Measurements from ENCODE around the gene SNX25. TPM values are rescaled to one million over a fixed set of nuclear protein-coding genes. Genes with fewer than 3 reads are reported as not detected.

The SNX25 gene
- total RNA-seq, 1 donor from 2014 or later, result 27.3 TPM

- Mint-ChIP-seq H3K9me3 (no peaks in the 10 kb centered on the region), H3K27ac (no peak overlapping the region), H3K27me3 (no peaks in the 10 kb centered on the region), H3K36me3 (ENCODE audit: low read depth) (peaks cover 9% of the 10 kb centered on the region), H3K4me1 (no peaks in the 10 kb centered on the region), H3K4me3 (no peak overlapping the region)
- no peak for DNase-seq
- intact Hi-C loops (cut with micrococcal nuclease), result no loop called here
Observed at GRCh38 chr4:185370268-185370949, 161.0 kb downstream of the SNX25 start.

DNA sequence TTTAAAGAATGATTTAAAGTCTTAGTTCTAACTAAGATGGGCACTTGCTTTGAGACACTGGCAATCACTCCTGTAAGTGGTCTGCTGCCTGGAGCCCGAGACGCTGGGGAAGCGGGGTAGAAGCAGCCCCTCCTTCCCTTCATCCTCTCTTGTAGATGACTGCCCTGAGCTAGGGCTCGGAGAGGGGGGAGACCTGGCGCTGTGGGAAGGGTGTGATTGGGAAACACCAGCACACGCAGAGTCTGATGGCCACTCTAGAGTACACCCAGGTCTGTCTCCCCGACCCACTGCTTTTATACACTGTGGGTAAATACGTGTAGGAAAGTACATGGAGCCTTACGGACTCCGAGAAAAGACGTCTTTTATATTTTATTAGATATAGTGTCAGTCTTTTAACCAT, 162.3 kb downstream of the SNX25 start:
- H3K36me3 Mint-ChIP-seq (ENCODE audit: low read depth), result peaks cover 9% of the 10 kb centered on the region
- intact Hi-C loops (cut with micrococcal nuclease), result no loop called here
- H3K27ac Mint-ChIP-seq, result no peak overlapping the region
- H3K4me1 Mint-ChIP-seq, result no peaks in the 10 kb centered on the region
- no peaks in the 10 kb centered on the region for H3K9me3 Mint-ChIP-seq
- no peaks in the 10 kb centered on the region for H3K27me3 Mint-ChIP-seq
- no peak for DNase-seq
- no peak overlapping the region for H3K4me3 Mint-ChIP-seq

DNA sequence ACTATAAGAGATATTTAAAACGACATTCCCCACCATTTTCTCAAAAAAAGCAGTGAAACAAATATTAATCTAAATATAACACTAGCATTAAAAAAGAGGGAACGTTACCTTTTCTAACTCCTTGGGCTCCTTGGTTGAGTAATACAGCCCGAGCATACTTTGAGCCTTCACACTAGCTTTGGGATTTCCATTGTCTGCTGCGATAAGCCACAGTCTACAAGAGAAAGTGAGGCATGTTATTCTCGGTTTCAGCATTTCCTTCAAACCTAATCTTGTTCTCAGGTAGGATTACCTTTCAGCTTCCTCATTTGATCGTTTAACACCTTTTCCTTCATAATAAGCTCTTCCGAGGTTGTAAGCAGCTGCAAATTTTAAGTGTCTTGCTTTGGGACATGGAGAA, 164.6 kb downstream of the SNX25 start:
- Mint-ChIP-seq H3K4me1 (no peaks in the 10 kb centered on the region), H3K27ac (no peak overlapping the region), H3K36me3 (ENCODE audit: low read depth) (peaks cover 9% of the 10 kb centered on the region), H3K9me3 (no peaks in the 10 kb centered on the region), H3K27me3 (no peaks in the 10 kb centered on the region), H3K4me3 (no peak overlapping the region)
- no peak for DNase-seq
- intact Hi-C loops (cut with micrococcal nuclease), result no loop called here

DNA sequence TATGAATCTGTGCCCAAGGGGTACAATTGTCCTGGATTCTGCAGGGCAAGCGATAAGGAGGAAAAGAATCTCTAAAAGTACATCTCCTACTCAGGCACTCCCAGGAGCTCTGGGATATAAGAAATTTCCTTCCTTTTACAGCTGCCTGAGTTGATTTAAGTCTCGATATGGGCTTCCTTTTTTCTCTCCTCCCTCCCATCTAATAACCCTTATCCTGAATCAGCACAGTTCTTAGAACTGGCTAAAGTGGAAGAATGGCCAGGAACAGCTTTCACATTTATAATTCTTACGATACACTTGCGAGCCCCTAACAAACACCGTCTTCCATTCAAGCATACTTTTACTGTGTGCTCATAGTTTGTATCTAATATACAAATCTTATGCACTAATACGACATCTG, 165.2 kb downstream of the SNX25 start:
- no peaks in the 10 kb centered on the region for H3K27me3 Mint-ChIP-seq

GRCh38 chr4:185378264-185378663, 168.9 kb downstream of the SNX25 start:
- intact Hi-C loops (cut with micrococcal nuclease), result no loop called here
- peaks cover 5% of the 10 kb centered on the region for H3K36me3 Mint-ChIP-seq (ENCODE audit: low read depth)
- H3K27ac Mint-ChIP-seq, result no peak overlapping the region
- H3K4me3 Mint-ChIP-seq, result no peak overlapping the region
- H3K9me3 Mint-ChIP-seq, result no peaks in the 10 kb centered on the region
- no peaks in the 10 kb centered on the region for H3K4me1 Mint-ChIP-seq
- DNase-seq, result no peak
- no peaks in the 10 kb centered on the region for H3K27me3 Mint-ChIP-seq

More for the DNA sequence above, 165.2 kb downstream of the SNX25 start:
- intact Hi-C loops (cut with micrococcal nuclease), result no loop called here
- Mint-ChIP-seq H3K36me3 (ENCODE audit: low read depth) (peaks cover 9% of the 10 kb centered on the region), H3K9me3 (no peaks in the 10 kb centered on the region), H3K4me3 (no peak overlapping the region), H3K27ac (no peak overlapping the region), H3K4me1 (no peaks in the 10 kb centered on the region)
- no peak for DNase-seq

DNA sequence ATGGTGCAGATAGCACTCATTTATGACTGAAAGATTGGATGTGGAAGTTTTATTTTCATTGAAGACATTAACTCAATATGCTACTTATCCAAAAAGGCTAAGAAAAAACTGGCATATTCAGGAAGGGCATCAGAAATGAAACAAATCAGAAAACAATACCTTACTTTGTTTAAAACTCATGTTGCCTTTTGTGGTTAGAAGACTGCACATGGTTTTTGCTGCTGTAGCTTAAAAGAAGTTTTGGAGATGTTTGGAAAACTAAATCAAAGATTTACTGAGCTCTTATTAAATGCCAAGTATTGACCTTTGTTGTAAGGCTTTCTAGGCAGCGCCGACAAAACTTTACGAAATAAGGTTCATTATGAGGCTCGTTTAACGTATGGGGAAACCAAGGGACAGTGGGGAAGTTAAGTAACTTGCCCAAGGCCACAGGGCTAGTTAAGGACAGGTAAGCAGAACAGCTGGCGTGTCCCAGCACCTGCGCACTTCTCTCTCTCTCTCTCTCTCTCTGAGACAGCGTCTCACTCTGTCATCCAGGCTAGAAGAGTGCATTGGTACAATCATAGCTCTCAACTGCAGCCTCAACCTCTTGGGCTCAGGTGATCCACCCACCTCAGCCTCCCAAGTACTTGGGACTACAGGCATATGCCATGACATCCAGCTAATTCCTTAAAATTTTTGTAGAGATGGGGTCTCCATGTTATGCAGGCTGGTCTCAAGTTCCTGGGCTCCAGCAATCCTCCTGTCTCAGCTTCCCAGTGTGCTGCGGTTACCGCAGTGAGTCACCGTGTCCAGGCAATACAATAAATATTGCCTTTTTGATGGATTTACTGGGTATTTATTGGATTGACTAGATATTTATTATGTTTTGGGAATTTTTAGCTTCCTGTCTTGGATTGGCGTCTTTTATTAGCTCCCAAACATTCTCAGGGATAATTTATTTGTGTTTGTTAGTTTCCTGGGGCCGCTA, 170.2 kb downstream of the SNX25 start:
- intact Hi-C loops (cut with micrococcal nuclease), result no loop called here
- H3K36me3 Mint-ChIP-seq (ENCODE audit: low read depth), result peaks cover 8% of the 10 kb centered on the region
- peaks cover 6% of the 10 kb centered on the region for H3K9me3 Mint-ChIP-seq
- DNase-seq, result no peak
- H3K4me3 Mint-ChIP-seq, result no peak overlapping the region
- H3K4me1 Mint-ChIP-seq, result peaks cover 3% of the 10 kb centered on the region
- H3K27me3 Mint-ChIP-seq, result no peaks in the 10 kb centered on the region
- no peak overlapping the region for H3K27ac Mint-ChIP-seq

DNA sequence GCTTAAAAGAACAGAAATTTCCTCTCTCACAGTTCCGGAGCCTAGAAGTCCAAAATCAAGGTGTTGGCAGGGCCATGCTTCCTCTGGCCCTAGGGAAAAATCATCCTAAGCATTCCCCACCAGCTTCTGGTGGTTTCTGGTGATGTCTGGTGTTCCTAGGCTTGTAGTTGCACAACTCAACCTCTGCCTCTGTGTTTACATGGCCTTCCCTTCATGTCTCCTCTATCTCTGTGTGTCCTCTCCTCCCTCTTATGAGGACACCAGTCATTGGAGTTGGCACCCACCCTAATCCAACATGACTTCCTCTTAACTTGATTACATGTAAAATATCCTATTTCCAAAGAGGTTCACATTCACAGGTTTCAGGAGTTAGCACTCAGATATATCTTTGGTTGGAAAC, 170.9 kb downstream of the SNX25 start:
- peaks cover 8% of the 10 kb centered on the region for H3K36me3 Mint-ChIP-seq (ENCODE audit: low read depth)
- H3K27me3 Mint-ChIP-seq, result no peaks in the 10 kb centered on the region
- DNase-seq, result no peak
- no peak overlapping the region for H3K4me3 Mint-ChIP-seq
- intact Hi-C loops (cut with micrococcal nuclease), result no loop called here
- H3K9me3 Mint-ChIP-seq, result peaks cover 6% of the 10 kb centered on the region
- H3K4me1 Mint-ChIP-seq, result peaks cover 9% of the 10 kb centered on the region
- H3K27ac Mint-ChIP-seq, result no peak overlapping the region

GRCh38 chr4:185381288-185382196, 172.1 kb downstream of the SNX25 start:
- no peak for DNase-seq
- Mint-ChIP-seq H3K4me1 (peaks cover 15% of the 10 kb centered on the region), H3K27me3 (no peaks in the 10 kb centered on the region), H3K4me3 (no peak overlapping the region), H3K9me3 (peaks cover 6% of the 10 kb centered on the region), H3K27ac (no peak overlapping the region), H3K36me3 (ENCODE audit: low read depth) (peaks cover 8% of the 10 kb centered on the region)
- intact Hi-C loops (cut with micrococcal nuclease), result no loop called here

GRCh38 chr4:185382754-185383153, 173.4 kb downstream of the SNX25 start:
- Mint-ChIP-seq H3K27ac (no peak overlapping the region), H3K4me1 (peaks cover 15% of the 10 kb centered on the region), H3K4me3 (no peak overlapping the region), H3K9me3 (peaks cover 6% of the 10 kb centered on the region), H3K27me3 (no peaks in the 10 kb centered on the region), H3K36me3 (ENCODE audit: low read depth) (peaks cover 6% of the 10 kb centered on the region)
- no peak for DNase-seq
- intact Hi-C loops (cut with micrococcal nuclease), result no loop called here

GRCh38 chr4:185383451-185383850, 174.1 kb downstream of the SNX25 start:
- DNase-seq, result no peak
- peaks cover 6% of the 10 kb centered on the region for H3K36me3 Mint-ChIP-seq (ENCODE audit: low read depth)
- peaks cover 6% of the 10 kb centered on the region for H3K9me3 Mint-ChIP-seq
- H3K27ac Mint-ChIP-seq, result no peak overlapping the region
- H3K4me1 Mint-ChIP-seq, result peaks cover 15% of the 10 kb centered on the region
- no peak overlapping the region for H3K4me3 Mint-ChIP-seq
- intact Hi-C loops (cut with micrococcal nuclease), result no loop called here
- no peaks in the 10 kb centered on the region for H3K27me3 Mint-ChIP-seq

GRCh38 chr4:185384061-185384460, 174.7 kb downstream of the SNX25 start:
- Mint-ChIP-seq H3K36me3 (ENCODE audit: low read depth) (peaks cover 6% of the 10 kb centered on the region), H3K9me3 (peaks cover 6% of the 10 kb centered on the region), H3K27me3 (no peaks in the 10 kb centered on the region), H3K4me3 (no peak overlapping the region), H3K4me1 (peaks cover 15% of the 10 kb centered on the region), H3K27ac (no peak overlapping the region)
- no peak for DNase-seq
- intact Hi-C loops (cut with micrococcal nuclease), result no loop called here

DNA sequence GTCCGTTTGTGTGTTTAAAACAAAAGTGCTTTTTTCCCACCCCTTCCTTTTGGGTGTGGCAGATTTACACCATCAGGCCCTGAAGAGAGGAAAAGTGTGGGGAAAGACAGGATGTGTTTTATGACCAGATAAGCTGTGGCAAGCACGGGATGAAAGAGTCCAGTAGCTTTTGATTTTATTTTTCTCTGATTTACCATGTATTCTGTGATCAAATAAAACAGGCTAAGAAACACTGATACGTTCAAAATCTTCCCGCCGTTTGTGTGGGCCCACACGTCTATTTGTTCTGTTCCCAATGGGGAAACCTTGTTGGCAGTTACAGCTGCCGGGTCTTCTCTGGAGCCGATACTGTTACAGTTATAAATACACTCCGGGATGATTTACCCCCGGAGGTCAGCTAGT, 175.5 kb downstream of the SNX25 start:
- intact Hi-C loops (cut with micrococcal nuclease), result no loop called here
- Mint-ChIP-seq H3K9me3 (peaks cover 6% of the 10 kb centered on the region), H3K4me3 (peak overlapping the region; percentile 58), H3K36me3 (ENCODE audit: low read depth) (peaks cover 8% of the 10 kb centered on the region), H3K27ac (no peak overlapping the region), H3K4me1 (peaks cover 15% of the 10 kb centered on the region), H3K27me3 (no peaks in the 10 kb centered on the region)
- no peak for DNase-seq

DNA sequence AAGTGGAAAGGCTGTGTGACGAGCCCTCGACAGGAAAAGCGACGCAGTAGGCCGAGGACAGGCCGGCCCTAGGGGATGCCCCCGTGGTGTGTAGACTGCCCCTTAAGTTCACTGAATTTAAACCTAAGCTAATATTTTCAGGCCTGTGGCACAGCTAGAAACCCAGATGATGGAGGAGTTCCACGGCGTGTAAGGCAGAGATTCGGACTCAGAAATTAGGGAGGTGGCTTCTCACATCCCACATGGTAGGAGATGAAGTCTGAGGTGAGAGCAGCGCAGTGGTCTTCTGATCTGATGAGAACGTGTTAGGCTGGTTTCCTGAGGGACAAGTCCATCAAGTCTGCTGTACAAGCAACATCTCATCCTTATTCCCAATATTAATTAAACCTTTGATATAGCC, 178.6 kb downstream of the SNX25 start:
- Mint-ChIP-seq H3K4me1 (peaks cover 18% of the 10 kb centered on the region), H3K27me3 (no peaks in the 10 kb centered on the region), H3K36me3 (ENCODE audit: low read depth) (peaks cover 8% of the 10 kb centered on the region), H3K27ac (no peak overlapping the region), H3K9me3 (peaks cover 6% of the 10 kb centered on the region), H3K4me3 (no peak overlapping the region)
- intact Hi-C loops (cut with micrococcal nuclease), result no loop called here
- DNase-seq, result no peak
